GM12892 (cell line): ENCODE data around the gene NWD2.

ENCODE experiments used
- POLR2A ChIP-seq: IDR thresholded peaks from 2 replicates; pipeline ENCODE4 v1.6.1; 2011; ENCODE audit warnings: low read depth, low read length, control low read depth
- POLR2AphosphoS5 ChIP-seq: IDR thresholded peaks from 2 replicates; pipeline ENCODE4 v1.6.1; 2011; ENCODE audit warnings: low read depth, low read length, control low read depth

DNA sequence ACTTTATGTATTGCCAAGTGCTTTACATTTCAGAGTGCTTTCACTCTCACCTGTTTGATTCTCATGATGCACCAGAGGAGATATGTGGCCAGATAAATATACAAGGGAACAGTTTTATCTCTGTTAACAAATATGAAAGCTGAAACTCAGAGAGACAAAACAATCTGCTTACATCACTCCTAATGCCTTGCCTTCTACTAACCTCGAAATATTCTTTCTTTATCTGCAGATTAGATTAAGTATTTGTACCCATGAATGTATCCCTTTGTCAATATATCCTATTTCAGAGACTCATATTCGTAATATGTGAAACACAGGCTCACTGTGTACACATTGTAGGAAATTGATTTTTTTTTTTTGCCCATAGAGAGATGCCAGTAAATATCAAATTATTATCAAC lies 178.1 kb downstream of the NWD2 start:
- TF ChIP-seq POLR2AphosphoS5 (no peak), POLR2A (no peak)
